Stimulated activated CD8-positive, alpha-beta memory T cell treated with anti-CD3 and anti-CD28 coated beads, Interleukin-12 subunit alpha, Interleukin-12 subunit beta, amount 100 ng/mL, for 1 hour (primary cell): ENCODE results near the gene ZACN.

Experiments
- DNase-seq: peaks from one replicate; pipeline ENCODE4 v3.0.0-alpha.2; 2020; ENCODE audit warnings: low read depth

ZACN gene

GRCh38 chr17:76131692-76132573 is 53.0 kb downstream of the ZACN start:
- no peak for DNase-seq
